Ishikawa (cell line): ENCODE measurements around the gene FOXP1.

ENCODE experiments used
- CEBPB ChIP-seq: IDR thresholded peaks from 2 replicates; pipeline ENCODE4 v1.6.1; 2012
- CREB1 ChIP-seq: IDR thresholded peaks from 2 replicates; pipeline ENCODE4 v1.6.1; 2012; ENCODE audit warnings: low read depth
- EGR1 ChIP-seq: IDR thresholded peaks from 2 replicates; pipeline ENCODE4 v1.6.1; 2012
- EP300 ChIP-seq: IDR thresholded peaks from 2 replicates; pipeline ENCODE4 v1.6.1; 2012; ENCODE audit warnings: borderline replicate concordance
- FOXM1 ChIP-seq: IDR thresholded peaks from 2 replicates; pipeline ENCODE4 v1.6.1; 2012; ENCODE audit warnings: low read depth, borderline replicate concordance
- NFIC ChIP-seq: IDR thresholded peaks from 2 replicates; pipeline ENCODE4 v1.6.1; 2012
- RAD21 ChIP-seq: IDR thresholded peaks from 2 replicates; pipeline ENCODE4 v1.6.1; 2012; ENCODE audit warnings: low read depth
- TAF1 ChIP-seq: IDR thresholded peaks from 2 replicates; pipeline ENCODE4 v1.6.1; 2012; ENCODE audit warnings: low read depth, mild to moderate bottlenecking
- TCF12 ChIP-seq: IDR thresholded peaks from 2 replicates; pipeline ENCODE4 v1.6.1; 2012; ENCODE audit warnings: low read depth
- YY1 ChIP-seq: IDR thresholded peaks from 2 replicates; pipeline ENCODE4 v1.6.1; 2012; ENCODE audit warnings: low read depth
- ZBTB7A ChIP-seq: IDR thresholded peaks from 2 replicates; pipeline ENCODE4 v1.6.1; 2012; ENCODE audit warnings: low read depth
- TF ChIP-seq, protein P1 (sequence below): IDR thresholded peaks from 2 replicates; pipeline ENCODE4 v1.6.1; 2012; ENCODE audit warnings: low read depth, mild to moderate bottlenecking
- TF ChIP-seq, protein P2 (sequence below): IDR thresholded peaks from 2 replicates; pipeline ENCODE4 v1.6.1; 2012
- TF ChIP-seq, protein P3 (sequence below): IDR thresholded peaks from 2 replicates; pipeline ENCODE4 v1.6.1; 2012

The FOXP1 gene

DNA sequence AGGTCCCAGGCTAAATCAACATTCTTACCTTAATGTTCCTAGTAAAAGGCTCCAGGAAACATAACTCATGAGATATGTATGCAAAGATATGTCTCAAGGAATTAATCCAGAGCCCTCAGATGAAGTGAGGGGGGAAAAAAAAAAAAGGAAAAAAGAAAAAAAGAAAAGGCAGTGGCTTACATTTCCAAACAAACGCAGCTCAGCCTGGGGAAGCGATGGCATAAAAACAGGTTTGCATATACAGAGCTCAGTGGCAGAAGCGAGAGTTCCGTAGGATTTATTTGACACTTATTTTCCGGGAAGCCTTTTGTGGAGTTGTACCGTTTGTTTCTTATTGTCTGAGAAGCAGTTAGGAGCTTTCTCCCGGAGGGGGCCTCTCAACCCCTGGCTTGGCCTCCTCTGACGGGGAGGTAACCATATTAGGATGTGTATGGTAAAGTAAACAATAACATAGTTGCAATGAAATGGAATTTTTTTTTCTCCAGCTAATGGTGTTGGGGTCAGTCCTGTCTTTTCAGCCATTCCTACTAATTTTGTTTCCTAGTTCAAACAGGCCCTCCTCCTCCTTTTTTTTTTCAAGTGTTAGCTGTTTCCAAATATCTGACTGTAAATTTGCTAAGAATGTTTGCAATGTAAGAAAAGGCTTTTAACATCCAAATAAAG is 338.6 kb downstream of the FOXP1 start:
- TF ChIP-seq, protein P1, sequence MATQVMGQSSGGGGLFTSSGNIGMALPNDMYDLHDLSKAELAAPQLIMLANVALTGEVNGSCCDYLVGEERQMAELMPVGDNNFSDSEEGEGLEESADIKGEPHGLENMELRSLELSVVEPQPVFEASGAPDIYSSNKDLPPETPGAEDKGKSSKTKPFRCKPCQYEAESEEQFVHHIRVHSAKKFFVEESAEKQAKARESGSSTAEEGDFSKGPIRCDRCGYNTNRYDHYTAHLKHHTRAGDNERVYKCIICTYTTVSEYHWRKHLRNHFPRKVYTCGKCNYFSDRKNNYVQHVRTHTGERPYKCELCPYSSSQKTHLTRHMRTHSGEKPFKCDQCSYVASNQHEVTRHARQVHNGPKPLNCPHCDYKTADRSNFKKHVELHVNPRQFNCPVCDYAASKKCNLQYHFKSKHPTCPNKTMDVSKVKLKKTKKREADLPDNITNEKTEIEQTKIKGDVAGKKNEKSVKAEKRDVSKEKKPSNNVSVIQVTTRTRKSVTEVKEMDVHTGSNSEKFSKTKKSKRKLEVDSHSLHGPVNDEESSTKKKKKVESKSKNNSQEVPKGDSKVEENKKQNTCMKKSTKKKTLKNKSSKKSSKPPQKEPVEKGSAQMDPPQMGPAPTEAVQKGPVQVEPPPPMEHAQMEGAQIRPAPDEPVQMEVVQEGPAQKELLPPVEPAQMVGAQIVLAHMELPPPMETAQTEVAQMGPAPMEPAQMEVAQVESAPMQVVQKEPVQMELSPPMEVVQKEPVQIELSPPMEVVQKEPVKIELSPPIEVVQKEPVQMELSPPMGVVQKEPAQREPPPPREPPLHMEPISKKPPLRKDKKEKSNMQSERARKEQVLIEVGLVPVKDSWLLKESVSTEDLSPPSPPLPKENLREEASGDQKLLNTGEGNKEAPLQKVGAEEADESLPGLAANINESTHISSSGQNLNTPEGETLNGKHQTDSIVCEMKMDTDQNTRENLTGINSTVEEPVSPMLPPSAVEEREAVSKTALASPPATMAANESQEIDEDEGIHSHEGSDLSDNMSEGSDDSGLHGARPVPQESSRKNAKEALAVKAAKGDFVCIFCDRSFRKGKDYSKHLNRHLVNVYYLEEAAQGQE, result no peak
- TF ChIP-seq EGR1, result no peak
- no peak for TF ChIP-seq TAF1

DNA sequence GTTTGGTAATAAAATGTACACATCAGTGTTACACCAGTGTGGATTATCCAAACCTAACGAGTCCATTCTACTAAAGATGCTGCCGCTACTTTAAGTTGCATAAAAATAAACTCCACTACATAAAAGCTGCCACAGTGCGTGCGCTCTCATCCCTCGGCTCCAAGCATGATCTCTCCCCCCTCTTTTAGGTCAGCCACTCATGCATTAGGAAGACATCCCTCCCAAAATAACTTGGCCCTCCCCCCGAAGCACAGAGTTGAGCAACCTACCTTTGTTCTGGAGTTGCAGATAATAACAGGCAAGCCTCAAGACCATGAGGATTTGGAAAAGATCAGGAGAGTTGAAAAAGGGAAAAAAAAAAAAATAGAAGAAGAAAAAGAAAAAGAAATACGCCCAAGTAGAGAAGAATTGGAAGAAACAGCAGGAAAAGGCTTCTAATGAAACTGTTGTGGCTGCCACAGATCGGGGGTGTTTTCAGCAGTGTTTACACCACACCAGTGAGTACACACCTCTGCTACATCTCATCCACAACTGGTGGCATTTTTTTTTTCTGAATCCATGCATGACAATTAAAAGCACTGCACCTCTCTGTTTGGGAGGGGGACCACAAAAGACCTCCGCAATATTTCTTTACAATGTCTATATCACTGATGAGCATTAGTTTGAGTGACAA is 339.2 kb downstream of the FOXP1 start:
- no peak for TF ChIP-seq TCF12
- TF ChIP-seq, protein P2, sequence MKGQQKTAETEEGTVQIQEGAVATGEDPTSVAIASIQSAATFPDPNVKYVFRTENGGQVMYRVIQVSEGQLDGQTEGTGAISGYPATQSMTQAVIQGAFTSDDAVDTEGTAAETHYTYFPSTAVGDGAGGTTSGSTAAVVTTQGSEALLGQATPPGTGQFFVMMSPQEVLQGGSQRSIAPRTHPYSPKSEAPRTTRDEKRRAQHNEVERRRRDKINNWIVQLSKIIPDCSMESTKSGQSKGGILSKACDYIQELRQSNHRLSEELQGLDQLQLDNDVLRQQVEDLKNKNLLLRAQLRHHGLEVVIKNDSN, result no peak
- no peak for TF ChIP-seq EP300
- TF ChIP-seq NFIC, result no peak
- TF ChIP-seq, protein P1, result no peak
- TF ChIP-seq ZBTB7A, result no peak
- no peak for TF ChIP-seq RAD21
- TF ChIP-seq YY1, result no peak
- no peak for TF ChIP-seq CREB1

DNA sequence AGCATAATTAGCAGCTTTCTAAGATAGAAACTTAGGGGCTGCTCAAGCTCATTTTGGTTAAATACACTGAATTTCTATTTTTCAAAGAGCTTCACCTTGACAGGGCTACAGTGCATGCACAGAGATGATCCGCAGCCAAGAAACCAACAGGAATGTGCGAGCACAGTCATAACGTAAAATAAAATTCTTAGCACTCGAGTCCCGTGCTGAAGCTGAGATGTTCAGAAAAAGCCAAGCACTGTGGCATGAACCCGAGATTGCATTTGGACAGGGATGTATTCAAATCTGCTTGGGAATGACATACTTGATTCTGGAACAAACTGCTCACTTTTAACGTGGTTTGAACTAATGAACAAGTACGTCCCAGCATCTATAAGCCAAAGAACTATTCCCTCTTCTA is 340.3 kb downstream of the FOXP1 start:
- TF ChIP-seq TCF12 (no peak), YY1 (no peak), CEBPB (no peak), TAF1 (no peak), CREB1 (no peak), EP300 (no peak), ZBTB7A (no peak), RAD21 (no peak), NFIC (no peak), EGR1 (no peak), FOXM1 (no peak)
- TF ChIP-seq, protein P1, result no peak
- TF ChIP-seq, protein P3, sequence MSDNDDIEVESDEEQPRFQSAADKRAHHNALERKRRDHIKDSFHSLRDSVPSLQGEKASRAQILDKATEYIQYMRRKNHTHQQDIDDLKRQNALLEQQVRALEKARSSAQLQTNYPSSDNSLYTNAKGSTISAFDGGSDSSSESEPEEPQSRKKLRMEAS, result no peak
- TF ChIP-seq, protein P2, result no peak

DNA sequence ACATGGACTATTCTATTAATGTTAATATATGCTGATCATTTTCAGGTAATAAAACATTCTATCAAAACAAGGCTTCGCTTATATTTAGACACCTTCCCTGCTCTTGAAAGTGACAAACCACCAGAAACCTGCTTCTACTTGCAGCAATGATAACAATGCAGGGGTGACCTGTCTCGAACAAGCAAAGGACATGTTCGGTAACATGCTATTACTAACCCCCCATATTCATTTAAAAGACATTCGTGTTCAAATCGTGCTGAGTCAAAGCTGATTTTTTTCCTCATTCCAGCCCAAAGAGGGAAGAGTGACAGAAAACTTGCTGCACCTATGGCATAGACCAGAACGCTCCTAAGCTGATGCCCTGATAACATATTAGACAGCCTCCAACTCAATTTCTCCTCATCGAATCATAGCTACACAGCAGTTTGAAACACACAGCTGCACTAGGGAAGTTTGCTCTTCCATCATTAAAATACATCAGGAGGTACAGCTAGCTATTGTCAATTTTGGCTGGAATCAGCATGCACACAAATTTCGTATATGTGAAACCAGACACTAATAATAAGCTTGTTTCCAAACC is 341.5 kb downstream of the FOXP1 start:
- TF ChIP-seq, protein P2, result no peak
- TF ChIP-seq CEBPB (no peak), EGR1 (no peak), NFIC (no peak)
